Left colon (tissue), 2 donors: Measurements from ENCODE around the gene RNU5B-1. TPM values are rescaled to one million over a fixed set of nuclear protein-coding genes. Genes with fewer than 3 reads are reported as not detected.
A peak's percentile ranks its signal among the peaks of the same experiment; 100 is the strongest.

Source experiments
- ATAC-seq: fragments of 200-7000 bp; cut with Tn5 transposase; one replicate; pipeline ENCODE4 v1.9.1; 2020; ENCODE audit warnings: mild to moderate bottlenecking, moderate library complexity
- DNase-seq, 2 donors: peaks; one replicate each; pipeline ENCODE4 v3.0.0-alpha.2; 2020
- intact Hi-C, 2 donors: fragments of 100-400 bp; cut with DNase I in 1 of 2; cut with micrococcal nuclease in 1 of 2; formaldehyde crosslinking; loops; one replicate each; pipeline versions ENCODE4 v1.11.2 to v1.14.0; 2022; cut with DNase I, micrococcal nuclease
- long read RNA-seq: library from polyadenylated mRNA; unstranded; transcript quantifications from one replicate; pipeline ENCODE4 v2.0.0, GENCODE V29; 2021
- total RNA-seq, 2 donors: library from RNA; stranded (reverse); fragmentation: NEBNext Ultra II Directional; extraction: Animal tissue kit (Norgen Biotek cat#: 25700); gene quantifications; one replicate each; pipeline ENCODE4 v1.2.1, GENCODE V29; 2021
- donor health status: DM: no; HTN: no; CAD: no.
- donor health status: DM: yes; HTN: yes; CAD: no.

Gene RNU5B-1
- not detected for total RNA-seq
- long read RNA-seq: 0 reads

DNA sequence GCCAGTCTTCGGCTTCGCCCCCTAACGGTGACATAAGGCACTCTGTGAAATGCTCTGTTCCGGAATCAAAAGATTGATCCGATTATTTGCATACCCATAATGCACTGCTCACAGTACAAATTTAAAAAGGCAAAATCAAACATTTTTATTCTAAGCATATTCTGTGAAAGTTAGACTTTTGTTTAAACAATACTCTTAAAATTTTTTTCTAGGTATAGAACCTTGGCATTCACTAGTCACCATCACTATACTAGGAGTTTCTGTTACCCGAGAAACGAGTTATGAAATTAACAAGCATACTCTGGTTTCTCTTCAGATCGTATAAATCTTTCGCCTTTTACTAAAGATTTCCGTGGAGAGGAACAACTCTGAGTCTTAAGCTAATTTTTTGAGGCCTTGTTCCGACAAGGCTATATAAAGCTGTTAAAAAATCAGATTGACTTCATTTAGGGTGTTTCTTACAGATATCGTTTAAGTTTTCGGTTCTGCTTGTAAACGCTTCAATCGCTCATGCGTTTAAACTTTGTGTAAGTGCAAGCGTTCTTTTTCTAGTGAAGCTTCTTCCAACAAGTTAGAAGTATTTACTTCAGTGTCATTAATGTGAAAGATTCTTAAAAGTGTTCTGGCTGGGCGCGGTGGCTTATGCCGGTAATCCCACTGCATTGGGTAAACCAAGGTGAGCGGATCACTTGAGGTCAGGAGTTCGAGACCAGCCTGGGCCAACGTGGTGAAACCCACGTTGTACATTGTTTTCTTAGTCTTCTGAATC, at the start of gene RNU5B-1:
RNU5B-1 (plus strand) TSS at position 297 of the 769 bp plus-strand sequence.
- DNase-seq: peak; percentile 73 to 79
- intact Hi-C loops: no loop called here
- ATAC-seq: peak; percentile 85

DNA sequence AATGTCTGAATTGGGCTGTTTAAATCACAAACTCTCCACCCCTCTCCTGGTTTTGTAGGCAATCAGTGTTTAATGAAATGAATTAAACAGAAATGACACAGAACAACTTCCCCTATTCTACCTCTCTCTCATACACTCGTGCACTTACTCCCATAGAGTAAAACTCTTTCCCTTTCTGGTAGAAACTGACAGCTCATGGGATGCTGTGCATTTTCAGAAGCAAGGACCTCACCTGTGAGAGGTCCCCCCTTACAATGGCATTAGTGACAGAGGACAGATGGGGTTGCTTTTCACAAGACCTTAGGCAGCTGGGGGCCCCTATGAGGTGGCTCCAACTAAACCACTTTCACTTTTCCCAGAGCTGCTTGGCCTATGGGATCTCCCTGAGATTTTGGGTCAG, 49.7 kb upstream of the RNU5B-1 start:
- no peak for ATAC-seq
- DNase-seq: no peak
- intact Hi-C loops: no loop called here

DNA sequence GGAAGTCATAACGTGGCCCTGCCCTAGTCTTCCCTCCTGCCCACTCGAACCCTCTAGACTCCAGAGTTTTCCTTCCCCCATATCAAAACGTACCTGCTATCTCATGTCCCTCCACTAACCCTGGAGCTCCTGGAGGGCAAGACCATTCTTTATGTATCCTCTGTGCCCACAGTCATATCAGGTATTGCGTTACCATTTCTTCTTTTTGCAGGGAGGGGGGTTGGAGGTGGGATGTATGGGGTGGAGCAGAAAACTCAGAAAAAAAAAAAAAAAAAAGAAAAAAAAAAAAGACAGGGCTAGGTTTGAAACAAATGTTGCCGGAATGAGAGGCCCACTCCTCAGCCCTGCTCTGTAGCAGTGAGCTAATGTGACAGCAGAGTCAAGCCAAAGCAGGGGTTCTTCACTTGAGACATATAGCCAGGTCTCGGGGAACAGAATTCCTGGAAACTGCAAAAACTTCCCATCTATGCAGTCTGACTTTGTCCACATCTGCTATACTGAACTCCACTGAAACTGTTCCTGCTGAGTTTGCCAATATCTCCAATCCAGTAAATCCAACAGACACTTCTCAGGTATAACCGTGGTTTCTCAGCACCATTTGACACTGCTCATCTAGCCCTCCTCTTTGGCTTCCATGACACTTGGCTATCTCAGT, 48.9 kb upstream of the RNU5B-1 start:
- intact Hi-C loops: no loop called here
- ATAC-seq (no peak), DNase-seq (no peak)

DNA sequence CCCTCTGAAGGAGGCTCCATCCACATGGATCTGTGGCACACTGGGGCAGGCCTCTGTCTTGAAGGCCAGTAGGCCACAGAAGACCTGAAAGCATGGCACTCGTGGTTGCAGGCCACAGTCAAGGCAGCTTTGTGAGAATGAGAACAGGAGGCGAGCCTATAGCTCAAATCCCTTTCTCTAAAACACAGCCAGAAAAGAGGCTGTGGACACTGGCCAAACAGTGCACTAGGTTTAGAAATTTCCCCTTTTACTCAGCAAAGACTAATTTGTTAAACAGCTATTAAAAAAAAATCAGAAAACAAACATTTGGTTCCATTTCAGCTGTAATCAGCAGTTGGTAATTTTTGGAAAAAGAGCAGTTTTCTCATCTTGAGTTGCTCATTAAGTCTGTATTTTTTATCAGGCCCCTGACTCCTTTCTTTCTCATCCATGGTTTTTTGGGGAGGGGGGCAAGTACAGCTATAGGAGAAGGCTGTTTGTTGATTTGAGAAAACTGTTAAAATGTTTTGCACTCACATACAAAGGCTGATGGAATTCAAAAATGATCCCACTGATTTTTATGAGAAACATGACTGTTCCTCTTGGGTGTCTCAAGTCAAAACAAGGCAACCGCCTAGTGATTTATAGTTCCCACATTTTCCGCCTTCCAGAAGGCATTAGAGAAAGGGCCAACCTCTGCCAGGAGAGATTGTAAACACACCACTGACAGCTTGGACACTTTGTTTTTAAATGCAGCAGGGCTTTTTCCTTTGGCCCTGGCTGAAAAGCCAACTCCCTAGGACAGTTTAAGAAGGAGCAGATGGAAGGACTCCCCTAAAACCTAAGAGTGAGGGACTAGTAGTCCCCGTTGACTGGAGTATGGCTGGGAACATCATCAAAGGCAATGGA, 45.9 kb upstream of the RNU5B-1 start:
- ATAC-seq (peak; percentile 38), DNase-seq (peak in 1 of 2 donors; percentile 45)
- intact Hi-C loops: no loop called here

DNA sequence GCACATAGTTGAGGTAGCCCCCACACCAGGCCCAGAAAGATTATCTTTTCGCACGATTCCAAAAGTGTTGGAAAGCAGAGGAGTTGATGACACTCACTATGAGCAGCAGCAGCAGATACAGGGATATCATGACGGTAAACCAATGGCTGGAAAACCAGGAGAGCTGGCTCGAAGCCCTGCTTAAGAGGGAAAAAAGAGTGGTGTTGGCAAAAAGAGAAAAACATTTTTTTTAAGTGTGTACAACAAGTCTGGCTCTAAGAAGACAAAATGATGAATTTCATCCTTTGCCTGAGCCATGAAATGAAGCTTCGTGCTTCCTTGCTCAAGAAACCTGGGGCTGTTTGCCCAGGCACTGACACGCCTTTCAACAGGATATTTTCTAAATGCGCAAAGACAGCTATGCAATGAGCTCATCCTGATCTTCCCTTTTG, 45.1 kb upstream of the RNU5B-1 start:
- intact Hi-C loops: no loop called here
- DNase-seq: peak; percentile 15 to 44
- no peak for ATAC-seq

DNA sequence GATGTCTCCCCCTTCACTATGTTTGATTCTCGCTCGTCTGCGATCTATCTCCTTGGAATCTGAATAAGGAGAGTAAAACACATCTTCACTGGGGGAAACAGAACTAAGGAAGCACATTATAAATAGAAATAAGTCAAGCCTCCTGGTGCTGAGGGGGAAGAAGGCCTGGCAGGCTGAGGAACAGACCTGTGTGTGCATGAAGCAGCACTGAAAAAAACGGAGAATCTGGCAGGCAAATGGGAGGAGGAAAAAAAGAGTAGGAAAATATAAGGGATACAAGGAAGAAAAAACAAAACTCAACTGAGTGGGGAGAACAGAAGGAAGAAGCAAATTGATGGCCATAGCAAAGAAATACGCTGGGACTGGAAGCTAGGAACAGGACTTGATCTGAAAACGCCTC, 43.5 kb upstream of the RNU5B-1 start:
- intact Hi-C loops: no loop called here
- ATAC-seq (no peak), DNase-seq (no peak)

DNA sequence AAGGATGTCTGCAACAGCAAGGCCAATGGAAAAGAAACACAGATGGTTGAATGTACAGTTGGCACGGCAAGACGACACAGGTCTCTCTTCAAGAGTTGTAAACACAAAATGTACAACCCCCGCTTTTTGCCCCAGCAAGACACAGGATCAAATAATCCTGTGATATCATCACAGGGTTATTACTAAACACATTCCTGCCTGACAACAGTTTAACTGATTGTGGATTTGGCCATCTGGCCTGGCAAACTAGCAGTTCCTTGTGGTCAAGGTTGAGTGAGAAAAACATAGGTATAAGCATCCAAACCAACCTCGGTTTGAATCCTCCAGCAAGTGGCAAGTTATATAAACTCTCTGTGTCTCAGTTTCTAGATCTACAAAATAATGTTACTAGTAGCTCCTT, 41.2 kb upstream of the RNU5B-1 start:
- DNase-seq (no peak), ATAC-seq (no peak)
- intact Hi-C loops: no loop called here

DNA sequence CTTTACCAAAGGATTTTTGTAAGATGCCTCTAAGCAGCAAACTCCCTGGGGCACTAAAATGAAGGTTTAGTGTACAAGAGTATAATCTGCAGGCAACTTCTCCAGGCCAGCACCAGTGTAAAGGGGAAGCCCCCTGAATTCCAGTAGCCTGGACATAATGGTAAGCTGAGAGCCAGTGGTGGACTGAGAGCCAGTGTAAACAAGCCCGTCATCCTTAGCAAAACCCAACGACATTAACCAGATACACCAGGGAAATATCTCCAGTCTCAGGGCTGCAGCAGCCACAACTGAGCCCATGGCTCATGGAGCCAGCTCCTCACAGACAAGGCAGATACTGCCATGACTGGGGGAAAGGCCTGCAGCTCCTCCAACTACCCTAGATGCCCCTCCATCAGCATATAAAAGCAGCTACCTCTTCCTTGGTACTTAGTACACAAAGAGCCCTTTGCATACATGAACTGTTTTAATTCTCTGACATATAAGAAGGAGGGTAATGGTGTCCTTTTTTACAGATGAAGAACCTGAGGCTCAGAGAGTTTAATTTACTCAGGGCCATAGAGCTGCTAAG, 39.5 kb upstream of the RNU5B-1 start:
- intact Hi-C loops: no loop called here
- ATAC-seq (no peak), DNase-seq (no peak)

DNA sequence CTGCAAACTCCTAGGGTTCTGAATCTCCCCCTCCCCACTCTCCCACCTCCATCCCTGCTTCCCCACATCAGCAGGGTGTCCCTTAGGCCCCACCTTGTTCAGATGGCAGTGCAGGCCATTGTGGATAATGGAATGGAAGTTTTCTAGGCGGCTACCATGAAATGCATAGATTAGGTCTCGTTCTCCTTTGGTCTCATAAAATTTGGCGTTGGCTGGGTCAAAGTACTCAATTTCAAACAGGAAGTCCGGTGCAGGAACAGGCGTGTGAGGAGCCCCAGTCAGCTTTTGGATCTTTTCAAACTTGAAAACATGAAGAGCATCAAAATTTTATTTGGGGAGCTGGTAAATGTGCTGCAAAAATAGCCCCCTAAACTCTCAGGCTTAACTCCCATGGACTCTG, 38.0 kb upstream of the RNU5B-1 start:
- peak; percentile 83 for ATAC-seq
- intact Hi-C loops: no loop called here
- no peak for DNase-seq

DNA sequence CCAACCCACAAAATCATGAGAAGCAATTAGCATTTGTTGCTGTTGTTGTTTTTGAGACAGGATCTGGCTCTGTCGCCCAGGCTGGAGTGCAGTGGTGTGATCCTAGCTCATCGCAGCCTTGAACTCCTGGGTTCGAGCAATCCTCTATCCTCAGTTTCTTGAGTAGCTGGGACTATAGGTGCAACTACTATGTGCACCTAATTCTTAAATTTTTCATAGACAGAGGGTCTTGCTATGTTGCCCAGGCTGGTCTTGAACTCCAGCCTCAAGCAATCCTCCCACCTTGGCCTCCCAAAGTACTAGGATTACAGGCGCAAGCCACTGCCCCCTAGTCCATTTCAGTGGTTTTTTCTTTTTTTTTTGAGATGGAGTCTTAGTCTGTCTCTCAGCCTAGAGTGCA, 36.1 kb upstream of the RNU5B-1 start:
- ATAC-seq: no peak
- intact Hi-C loops: no loop called here
- DNase-seq: no peak

DNA sequence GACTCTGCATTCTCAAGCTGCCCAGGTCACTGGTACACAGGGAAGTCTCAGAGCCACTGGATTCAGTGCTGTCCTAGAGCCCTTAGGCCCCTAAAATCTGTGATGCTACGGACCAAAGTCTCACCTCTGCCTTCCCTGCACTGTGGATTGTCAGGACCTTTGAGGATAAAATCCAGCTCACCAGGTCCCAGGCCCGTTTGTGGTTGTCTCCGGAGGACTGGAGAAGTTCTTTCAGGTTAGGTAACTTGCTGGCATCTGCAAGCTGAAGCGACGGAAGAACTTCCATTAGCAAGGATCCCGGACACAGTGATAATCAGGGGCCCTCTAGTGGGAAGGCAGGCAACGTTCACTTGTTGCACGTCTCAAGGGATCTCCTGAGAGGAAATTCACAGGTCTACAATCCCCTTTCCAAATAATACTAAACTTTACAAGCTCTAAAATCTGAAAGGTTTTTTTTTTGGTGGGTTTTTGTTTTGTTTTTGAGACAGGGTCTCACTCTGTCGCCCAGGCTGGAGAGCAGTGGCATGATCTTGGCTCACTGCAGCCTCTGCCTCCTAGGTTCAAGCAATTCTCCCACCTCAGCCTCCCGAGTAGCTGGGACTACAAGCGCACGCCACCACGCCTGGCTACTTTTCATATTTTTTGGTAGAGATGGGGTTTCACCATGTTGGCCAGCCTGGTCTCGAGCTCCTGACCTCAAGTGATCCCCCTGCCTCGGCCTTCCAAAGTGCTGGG, 33.5 kb upstream of the RNU5B-1 start:
- ATAC-seq (peak; percentile 86), DNase-seq (peak; percentile 58 to 70)
- intact Hi-C loops: loop anchor here in 1 of 2 donors (5.0 kb wide), 1 partner anchor 84 kb away; the partner anchor contains the start of gene CLPX

DNA sequence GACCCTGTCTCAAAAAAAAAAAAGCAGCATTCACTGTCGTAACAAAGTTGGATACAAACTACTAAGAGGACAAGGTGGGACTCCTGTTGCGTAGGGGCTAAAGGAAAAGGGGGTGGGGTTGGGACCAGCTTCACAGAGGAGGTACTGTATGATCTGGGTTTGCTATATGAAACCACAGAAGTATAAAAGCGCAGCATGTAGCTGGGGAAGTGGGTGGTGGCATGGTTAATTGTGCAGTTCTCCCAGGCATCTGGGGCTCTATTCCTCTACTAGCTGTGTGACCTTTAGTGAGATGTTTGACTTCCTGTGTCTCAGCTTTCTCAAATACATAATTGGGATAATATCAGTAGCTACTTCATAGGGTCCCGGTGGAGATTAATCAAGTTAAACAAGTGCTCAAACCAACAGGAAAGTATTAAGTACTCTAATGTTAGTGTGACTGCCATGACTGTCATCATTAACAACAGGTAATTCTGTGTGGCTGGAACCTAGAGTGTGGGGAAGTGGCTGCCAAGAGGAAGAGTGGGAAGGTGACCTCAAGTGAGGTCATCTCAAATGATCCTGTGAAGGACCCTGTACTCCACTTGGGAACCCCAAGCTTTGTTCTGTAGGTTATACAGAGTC, 29.3 kb upstream of the RNU5B-1 start:
- ATAC-seq (no peak), DNase-seq (no peak)
- intact Hi-C loops: loop anchor here in 1 of 2 donors (2.0 kb wide), 1 partner anchor 86 kb away; no protein-coding TSS in a partner anchor

DNA sequence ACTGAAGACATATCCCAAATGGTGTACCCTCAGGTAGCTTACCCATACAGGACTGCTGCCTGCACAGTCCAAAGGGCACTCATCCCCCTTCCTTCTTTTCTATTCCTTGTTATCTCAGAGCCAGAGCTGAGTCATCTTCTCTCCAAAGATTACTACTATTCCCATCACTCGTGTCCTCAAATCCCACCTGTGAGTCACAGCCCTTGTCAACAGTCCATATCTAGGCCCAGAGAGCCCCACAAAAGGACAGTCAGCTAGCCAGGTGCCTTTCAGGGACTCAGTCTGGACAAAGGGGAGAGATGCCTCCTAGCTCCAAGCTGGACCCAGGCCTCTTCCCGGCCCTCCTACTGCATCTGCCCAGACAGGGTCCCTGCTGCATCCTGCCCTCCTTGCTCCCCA, 28.8 kb upstream of the RNU5B-1 start:
- no peak for DNase-seq
- intact Hi-C loops: loop anchor here in 1 of 2 donors (2.0 kb wide), 1 partner anchor 87 kb away; no protein-coding TSS in a partner anchor
- ATAC-seq: peak; percentile 13

DNA sequence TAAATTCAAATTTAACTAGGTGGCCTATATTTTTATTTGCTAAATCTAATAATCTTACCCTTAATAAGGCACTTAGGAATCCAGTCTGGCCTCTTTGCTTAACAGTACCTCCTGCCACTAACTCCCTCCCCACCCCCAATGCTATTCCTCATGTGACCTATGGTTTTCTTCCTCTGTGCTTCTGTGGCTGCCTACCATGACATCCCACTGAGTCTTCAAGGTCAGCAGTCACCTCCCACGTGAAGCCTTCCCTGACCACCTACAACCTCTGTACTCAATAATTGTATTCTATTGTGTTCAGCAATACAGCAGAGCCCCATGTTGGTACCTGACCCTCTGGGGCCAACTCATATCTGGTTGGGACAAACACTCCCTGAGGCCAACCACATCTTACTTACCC, 27.5 kb upstream of the RNU5B-1 start:
- no peak for ATAC-seq
- intact Hi-C loops: no loop called here
- no peak for DNase-seq

DNA sequence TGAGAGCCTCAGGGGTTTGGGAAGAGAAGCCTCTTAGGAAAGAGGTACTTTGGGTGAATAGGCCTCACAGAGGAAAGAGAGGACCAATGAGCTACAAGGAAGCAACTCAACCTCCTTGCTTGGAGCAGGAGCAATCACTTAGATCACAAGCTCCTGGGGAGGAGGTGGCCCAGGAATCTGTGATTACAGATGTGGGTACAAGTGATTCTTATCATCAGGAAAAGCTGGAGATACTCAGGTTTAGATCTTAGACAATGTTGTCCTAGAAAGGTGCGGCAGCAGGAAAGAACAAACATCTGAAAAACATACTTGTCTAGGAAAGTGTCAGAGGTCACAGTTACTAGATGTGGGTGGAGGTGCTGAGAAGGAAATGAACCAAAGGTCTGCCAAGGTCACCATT, 26.0 kb upstream of the RNU5B-1 start:
- peak; percentile 84 for ATAC-seq
- no peak for DNase-seq
- intact Hi-C loops: no loop called here

DNA sequence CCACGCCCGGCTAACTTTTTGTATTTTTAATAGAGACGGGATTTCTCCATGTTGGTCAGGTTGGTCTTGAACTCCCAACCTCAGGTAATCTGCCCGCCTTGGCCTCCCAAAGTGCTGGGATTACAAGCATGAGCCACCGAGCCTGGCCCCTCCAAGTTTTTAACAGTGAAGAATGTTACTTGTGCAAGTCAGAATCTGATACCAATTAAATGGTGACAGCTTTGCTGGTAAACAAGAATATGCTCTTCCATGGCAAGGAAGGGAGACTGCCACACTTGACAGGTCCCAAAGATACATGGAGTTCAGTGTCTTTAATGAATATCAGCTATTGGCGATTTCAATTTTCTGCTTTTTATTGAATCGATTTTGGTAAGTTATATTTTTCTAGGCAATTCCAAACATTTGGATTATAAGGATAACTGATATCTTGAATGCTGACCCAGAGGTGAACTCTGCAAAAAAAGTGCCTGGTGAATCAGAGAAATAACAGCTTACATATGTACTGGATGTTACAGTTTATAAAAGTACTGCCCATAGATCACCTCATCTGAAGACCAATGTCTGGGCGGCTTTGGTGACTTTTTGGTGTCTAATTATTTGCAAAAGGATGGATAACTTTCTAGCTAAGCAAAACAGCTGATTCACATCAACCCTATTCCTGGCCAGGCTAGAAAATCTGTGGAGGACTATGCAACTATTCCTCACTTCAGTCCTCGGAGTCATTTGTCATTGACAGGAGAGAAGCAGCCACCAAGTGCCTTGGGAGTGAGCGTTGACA, 19.0 kb upstream of the RNU5B-1 start:
- intact Hi-C loops: no loop called here
- ATAC-seq: no peak
- DNase-seq: no peak

DNA sequence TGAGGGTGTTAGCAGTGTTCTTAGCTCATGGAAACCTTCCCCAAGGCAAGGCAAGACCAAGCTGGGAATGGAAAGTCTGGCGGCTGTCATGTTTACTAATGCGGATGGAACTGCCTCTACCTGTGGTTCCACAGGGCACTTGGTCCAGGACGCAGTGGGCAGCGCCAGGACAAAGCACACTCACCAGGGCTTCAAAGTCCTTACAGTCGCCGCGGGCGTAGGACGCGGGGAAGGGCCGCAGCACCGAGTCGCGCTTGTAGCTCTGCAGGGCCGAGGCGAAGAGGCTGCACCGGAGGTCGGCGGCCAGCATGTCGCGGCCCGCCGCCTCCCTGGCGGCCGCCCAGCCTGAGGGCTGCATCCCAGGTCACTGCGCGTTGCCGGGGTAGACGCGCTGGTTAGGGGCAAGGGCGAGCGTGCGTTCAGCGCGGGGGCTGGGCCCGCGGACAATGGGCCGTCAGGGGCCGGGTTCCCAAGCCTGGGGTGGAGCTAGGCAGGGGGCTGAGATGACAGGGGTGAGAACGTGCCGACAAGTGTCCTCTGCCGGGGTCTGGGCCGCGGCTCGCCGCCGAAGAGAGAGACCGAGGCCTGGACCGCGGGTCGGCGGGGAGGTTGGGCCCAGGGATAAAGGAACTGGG, 18.3 kb upstream of the RNU5B-1 start:
- intact Hi-C loops: no loop called here
- ATAC-seq (peak; percentile 68), DNase-seq (peak; percentile 56 to 67)
